Measurements from ENCODE around the gene BMERB1.
"Not testable (repeated sequence)": the region's sequence is repeated elsewhere in the genome, so short reads cannot be mapped to it uniquely, and the experiment has no call there.

BMERB1 gene

DNA sequence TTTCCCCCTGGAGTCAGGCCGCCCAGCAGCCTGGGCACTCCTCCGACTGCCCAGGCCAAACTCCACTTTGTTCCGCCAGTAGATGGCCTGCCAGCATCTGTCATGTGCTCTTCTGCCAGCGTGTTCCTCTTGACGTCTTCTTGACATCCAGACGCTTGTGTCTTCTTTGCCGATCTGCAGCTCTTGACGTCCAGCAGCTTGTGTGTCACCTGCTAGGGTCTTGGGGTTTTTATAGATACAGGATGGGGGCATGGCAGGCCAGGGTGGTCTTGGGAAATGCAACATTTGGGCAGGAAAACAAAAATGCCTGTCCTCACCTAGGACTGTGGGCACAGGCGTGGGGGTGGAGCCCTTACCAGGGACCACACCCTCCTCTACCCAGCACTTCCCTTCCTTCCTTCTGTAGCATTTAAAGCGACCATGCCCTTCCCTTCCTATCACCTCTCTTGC lies 88.7 kb downstream of the BMERB1 start:
- ATAC-seq (no peak), DNase-seq (no peak)

DNA sequence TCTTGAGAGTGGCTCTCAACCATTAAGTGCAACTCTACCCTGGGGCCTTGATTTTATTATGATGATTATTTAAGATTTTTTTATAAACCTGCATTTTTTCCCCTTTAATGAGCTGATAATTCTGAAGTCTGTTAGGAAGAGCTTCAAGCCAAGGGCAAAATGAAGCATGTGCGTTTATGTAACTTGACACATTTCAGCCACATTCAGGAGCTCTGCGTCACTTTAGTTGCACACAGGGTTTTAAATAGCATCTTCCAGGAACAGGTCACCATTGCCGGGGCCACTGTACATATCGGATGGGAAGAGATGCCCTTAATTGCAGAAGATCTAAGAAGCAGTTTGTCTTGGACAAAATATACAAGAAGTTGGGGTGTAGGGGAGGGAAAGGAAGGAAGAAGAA lies 89.6 kb downstream of the BMERB1 start:
- ATAC-seq: no peak

DNA sequence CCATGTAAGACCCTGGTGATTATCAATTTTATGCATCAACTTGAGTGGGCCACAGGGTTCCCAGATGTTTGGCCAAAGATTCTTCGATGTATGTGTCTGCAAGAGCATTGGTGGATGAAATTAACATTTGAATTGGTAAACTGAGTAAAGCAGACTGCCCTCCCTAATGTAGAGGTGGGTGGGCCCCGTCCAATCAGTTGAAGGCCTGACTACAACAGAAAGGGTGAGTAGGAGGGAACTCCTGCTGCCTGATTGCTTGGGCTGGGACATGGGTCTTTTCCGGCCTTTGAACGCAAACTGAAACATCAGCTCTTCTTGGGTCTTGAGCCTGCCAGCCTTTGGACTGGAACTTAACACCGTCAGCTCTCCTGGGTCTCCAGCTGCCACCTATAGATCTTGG lies 90.6 kb downstream of the BMERB1 start:
- DNase-seq (no peak), ATAC-seq (no peak)

More for the DNA sequence above, 89.6 kb downstream of the BMERB1 start:
- no peak for DNase-seq

DNA sequence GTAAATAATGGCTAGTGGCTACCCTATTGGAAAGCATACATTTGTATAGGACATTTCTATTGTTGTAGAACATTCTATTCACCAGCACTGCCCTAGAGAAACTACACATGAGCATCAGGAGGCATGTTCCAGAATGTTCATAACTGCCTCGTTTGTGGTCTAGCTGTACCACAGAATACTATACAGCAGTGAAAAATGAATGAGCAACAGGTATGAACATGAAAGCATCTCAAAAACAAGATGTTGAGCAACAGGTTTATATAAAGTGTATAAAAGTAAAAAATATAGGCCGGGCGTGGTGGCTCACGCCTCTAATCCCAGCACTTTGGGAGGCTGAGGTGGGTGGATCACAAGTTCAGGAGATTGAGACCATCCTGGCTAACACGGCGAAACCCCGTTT lies 91.7 kb downstream of the BMERB1 start:
- ATAC-seq: no peak
- no peak for DNase-seq

DNA sequence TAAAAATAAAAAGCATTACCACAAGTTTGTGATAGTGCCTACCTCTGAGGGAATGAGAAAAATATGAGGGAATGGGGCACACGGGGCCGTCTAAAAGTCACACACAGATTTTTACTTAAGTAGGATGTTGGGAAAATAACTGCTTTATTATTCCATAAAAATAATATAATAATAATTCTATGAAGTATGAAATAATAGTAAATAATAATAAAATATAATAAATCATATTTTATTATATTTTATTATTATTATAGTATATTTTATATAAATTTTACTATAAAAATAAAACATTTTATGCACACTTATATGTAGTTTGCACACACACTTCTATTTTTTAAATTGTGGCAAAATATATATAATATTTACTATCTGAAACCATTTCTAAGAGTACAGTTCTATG lies 92.3 kb downstream of the BMERB1 start:
- no peak for DNase-seq
- no peak for ATAC-seq

DNA sequence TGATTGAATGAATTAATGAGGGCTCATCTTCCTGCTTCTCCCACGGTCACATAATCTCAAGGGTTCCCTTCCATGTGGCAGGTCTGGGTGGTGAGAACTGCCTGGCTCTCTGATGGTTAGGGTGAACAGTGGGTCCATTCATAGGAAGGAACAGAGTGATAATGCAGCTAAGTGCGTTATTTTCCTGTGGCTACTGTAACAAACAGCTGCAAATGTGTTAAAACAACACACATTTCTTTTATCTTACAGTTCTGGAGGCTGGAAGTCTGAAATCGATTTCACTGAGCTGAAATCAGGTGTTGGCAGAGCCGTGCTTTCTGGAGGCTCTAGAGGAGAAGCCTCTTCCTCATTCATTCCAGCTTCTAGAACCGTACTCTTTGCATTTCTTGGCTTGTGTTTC lies 95.3 kb downstream of the BMERB1 start:
- DNase-seq (no peak), ATAC-seq (no peak)

DNA sequence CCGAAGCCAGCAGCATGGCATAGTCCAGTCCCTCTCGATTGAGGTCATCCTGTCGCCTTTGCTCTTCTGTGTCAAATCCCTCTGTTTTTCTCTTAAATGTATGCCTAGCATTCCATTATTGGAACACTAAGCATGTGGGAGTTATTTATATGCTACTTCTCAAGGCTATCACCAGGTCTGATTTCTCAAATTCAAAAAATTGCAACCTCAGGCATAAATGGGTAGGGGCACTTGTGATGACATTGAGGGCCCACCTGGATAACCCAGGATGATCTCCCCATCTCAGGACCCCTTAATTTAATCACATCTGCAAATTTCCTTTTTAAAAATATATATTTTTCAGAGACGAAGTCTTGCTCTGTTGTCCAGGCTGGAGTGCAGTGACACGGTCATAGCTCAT lies 95.7 kb downstream of the BMERB1 start:
- no peak for DNase-seq
- ATAC-seq: no peak

DNA sequence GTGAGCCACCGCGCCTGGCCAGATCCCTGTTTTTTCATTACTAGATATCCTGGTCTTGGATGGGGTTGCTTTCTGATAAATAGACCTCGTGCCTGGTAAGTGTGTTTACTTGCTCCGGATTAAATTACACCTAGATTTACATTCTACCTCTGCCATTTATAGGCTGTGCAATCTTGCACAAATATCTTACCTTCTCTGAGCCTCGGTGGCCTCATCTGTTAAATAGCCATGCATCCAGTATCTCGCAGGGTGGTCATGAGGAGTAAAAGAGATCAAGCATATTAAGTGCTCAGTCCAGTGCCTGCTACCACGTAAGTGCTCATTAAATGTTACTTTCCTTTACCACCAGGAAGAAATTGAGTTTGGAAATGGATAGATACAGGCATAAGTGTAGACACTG lies 98.4 kb downstream of the BMERB1 start:
- DNase-seq: no peak
- ATAC-seq: no peak

DNA sequence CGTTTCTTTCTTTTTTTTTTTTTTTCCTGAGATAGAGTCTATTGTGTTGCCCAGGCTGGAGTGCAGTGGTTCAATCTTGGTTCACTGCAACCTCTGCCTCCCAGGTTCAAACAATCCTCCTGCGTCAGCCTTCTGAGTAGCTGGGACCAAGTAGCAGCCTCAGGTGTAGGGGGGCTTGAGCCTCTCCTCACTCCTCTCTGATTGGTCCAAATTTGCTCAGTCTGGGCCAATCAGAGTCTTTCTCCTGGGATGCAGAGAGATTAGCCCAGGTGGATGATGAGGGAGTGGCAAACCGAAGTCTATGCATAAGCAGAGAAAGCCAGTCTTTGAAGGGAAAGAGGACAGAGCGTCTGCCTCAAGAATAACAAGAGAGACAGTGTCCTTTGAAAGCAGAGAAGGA lies 99.0 kb downstream of the BMERB1 start:
- ATAC-seq: no peak
- no peak for DNase-seq

DNA sequence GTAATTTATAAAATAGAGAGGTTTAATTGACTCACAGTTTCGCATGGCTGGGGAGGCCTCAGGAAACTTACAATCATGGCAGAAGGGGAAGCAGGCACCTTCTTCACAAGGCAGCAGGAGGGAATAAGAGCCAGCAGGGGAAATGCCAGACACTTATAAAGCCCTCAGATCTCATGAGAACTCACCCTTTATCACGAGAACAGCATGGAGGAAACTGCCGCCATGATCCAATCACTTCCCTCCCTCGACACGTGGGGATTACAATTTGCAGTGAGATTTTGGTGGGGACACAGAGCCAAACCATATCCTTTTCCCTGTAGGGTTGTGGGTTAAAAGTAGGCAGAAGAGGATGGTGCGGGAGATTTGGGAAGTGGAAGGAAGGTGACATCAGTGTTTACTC lies 101.4 kb downstream of the BMERB1 start:
- ATAC-seq: no peak
- no peak for DNase-seq

DNA sequence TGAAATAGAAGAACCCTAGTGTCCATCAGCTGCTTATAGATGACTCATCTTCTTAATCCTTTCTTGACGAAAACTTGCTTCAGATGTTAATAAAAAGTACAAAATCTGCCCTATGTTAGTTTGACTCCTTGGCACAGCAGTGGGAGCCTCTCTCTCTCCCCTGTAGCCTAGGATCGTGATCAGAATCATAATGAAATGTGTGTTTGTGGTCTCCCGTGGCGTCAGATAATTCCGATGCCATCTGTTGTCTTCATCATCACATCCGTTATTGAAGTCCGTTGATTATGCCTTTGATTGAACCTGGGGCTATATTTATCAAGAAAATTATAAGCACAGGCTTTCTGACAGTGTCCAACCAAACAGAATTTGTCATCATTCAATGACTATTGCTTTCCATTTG lies 102.5 kb downstream of the BMERB1 start:
- ATAC-seq: no peak
- no peak for DNase-seq

DNA sequence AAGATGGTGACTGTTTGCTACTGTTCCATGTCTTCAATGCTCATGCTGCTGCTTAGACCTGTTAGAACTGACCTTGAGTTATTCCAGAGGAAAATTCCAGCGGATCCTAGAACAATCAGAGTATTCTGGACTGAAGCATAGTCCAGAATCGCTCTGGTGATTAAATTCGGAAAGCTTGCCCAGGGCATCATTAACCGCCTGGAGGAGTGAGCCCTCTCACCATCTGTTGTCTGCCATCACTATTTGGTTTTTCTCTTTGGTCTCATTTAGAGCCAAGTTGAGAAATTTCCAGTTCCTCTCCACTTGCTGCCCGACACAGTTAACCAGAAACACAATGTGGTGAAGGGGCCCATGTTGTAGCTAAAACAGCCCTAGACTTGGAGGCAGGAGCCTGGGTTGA lies 104.1 kb downstream of the BMERB1 start:
- ATAC-seq (no peak), DNase-seq (no peak)

DNA sequence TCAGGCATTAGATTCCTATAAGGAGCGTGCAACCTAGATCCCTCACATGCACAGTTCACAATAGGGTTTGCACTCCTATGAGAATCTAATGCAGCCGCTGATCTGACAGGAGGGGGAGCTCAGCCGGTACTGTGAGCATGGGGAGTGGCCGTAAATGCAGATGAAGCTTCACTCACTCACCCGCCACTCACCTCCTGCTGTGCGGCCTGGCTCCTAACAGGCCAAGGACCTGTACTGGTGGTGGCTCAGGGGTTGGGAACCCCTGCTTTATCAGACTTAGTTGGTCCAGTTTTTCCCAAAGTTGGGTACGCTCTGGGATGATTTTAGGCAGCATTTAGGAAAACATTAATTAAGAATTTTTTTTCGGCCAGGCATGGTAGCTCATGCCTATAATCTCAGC lies 104.8 kb downstream of the BMERB1 start:
- ATAC-seq: no peak
- DNase-seq: no peak

DNA sequence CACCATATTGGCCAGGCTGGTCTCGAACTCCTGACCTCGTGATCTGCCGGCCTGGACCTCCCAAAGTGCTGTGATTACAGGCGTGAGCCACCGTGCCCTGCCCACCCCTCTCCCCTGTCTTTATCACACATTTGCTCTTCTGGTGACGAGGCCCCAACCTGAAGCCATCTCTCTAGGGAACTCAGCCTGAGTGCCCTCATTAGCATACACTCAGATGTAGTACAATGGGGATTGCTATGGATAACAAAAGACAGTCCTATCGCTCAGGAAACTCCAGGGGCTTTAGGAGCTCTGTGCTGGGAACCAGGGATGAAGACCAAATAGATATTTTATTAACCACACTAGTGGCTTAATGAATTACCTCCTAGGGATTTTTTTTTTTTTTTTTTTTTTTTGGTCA lies 107.9 kb downstream of the BMERB1 start:
- DNase-seq: no peak
- no peak for ATAC-seq

DNA sequence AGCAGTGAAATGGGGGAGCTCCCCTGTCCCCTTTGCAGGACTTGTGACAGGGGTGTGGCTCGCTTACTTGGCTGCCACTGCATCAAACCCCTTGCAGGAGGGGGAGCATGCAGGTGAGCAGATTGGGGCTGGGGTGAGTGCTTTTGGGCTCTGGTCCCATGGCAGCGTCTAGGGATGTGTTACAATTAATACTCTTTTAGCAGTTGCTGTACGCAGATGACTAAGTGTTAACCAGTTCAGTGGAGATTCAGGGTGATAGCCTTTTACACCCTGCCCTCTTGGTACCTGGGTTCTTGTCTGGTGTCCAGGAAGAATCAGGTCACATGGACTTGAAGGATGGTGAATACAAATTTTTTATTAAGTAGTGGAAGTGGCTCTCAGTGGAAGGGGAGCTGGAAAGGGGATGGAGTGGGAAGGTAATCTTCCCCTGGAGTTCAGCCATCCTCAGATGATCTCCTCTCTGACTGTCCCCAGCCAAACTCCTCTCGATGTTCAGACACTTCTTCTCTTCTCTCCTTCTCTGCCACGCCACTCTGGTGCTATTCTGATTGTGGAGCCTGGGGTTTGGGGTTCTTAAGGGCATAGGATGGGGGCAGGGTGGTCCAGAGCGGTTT lies 108.5 kb downstream of the BMERB1 start:
- no peak for DNase-seq
- no peak for ATAC-seq

DNA sequence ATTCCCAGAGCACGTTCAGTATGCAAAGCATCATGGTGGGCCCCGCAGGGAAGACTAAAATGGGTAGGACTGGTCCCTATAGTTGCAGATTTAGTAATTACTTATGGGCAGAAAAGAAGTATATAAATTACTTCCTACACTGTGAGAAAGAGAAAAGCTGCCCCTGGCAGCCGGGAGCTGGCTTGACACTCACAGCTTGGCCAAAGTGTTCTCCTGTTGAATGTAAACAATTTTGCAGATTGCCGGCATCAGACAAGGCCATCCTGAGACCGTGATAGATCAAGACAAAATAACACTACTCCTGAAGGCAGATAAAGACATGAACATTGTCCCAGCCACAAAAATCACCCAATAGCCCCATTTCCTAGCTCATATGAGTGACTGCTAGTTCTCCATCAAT lies 110.0 kb downstream of the BMERB1 start:
- ATAC-seq (no peak), DNase-seq (no peak)

DNA sequence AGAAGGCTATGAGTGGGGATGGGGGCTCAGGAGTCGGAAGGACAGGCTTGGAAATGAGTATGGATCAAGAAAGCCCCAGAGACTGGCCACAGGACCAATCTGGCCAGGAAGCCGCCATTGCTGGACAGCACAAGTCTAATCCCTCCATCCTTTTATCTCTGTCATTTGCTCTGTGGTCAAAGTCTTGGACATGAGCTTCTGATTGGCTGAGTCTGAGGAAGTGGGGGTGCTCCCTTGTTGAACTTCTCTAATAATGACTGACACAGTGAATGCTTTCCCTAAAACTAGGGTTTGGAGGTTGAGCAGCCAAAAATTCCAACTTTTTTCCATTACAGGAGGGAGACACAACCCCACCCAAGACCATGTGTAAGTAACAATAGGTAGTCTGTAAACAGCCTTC lies 111.2 kb downstream of the BMERB1 start:
- DNase-seq: no peak
- ATAC-seq: no peak

DNA sequence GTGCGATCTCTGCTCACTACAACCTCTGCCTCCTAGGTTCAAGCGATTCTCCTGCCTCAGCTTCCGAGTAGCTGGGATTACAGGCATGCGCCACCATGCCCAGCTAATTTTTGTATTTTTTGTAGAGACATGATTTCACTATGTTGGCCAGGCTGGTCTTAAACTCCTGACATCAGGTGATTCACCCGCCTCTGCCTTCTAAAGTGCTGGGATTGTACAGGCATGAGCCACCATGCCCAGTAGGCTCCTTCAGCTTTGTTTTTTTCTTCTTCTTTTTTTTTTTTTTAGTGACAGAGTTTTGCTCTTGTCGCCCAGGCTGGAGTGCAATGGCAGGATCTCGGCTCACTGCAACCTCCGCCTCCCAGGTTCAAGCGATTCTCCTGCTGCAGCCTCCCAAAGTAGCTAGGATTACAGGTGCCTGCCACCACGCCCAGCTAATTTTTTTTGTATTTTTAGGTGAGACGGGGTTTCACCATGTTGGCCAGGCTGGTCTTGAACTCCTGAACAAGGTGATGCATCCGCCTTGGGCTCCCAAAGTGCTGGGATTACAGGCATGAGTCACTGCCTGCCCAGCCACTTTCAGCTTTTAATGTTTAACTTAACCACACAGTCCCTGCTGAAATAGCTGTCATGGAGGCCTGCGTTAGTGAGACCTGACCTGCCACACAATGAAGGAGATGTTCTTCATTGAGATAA lies 112.8 kb downstream of the BMERB1 start:
- not testable (repeated sequence) for DNase-seq, ATAC-seq

DNA sequence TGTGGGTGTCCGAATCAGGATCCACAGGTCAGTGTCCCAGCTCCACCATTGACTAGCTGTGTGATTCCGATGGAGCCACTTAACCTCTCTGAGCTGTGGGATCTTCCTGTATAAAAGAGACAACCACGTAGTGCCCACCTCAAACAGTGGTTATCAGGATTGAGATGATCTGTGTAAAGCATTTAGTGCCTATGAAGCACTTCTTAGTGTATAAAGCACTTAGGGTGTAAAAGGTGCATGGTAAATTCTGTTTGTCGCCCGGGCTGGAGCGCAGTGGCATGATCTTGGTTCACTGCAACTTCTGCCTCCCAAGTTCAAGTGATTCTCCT lies 113.3 kb downstream of the BMERB1 start:
- DNase-seq (no peak), ATAC-seq (no peak)

DNA sequence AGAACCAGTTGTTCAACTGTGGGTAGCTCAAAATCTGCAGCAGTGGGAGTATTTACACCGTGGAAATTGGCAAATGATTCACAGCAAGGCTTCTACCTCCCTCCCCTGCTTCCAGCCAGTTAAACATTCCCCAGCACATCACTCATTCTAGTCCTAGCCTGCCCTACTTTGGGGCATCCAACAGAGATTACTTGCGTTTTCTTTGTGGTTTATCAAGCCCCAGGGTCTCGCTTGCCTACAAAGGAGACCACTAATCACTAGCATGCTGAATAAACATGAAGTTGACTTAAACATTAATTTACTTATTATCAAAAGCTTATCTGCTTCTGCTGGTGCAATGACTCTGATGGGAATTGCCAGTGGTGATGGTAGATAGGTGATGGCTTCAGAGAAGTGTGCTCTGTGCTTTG lies 114.1 kb downstream of the BMERB1 start:
- ATAC-seq (no peak), DNase-seq (no peak)

DNA sequence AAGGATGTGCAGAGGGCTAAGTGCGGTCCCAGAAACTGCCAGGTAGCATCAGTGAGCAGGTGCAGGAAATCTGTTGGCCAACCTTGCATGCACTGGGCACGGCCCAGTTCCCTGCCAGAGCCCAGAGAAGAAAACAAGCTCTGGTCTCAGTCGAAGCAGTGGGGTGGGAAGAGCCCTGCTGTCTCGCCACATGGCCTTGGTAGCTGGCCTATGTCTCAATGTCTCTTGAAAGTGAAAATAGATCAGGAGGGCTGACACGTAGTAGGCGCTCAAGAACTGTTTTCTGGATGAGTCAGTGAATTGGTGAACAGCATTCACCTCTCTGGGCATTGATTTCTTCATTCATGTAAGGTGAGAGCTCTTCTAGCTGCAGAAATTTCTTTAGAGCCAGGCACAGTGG lies 118.1 kb downstream of the BMERB1 start:
- ATAC-seq: peak; percentile 60
- no peak for DNase-seq

DNA sequence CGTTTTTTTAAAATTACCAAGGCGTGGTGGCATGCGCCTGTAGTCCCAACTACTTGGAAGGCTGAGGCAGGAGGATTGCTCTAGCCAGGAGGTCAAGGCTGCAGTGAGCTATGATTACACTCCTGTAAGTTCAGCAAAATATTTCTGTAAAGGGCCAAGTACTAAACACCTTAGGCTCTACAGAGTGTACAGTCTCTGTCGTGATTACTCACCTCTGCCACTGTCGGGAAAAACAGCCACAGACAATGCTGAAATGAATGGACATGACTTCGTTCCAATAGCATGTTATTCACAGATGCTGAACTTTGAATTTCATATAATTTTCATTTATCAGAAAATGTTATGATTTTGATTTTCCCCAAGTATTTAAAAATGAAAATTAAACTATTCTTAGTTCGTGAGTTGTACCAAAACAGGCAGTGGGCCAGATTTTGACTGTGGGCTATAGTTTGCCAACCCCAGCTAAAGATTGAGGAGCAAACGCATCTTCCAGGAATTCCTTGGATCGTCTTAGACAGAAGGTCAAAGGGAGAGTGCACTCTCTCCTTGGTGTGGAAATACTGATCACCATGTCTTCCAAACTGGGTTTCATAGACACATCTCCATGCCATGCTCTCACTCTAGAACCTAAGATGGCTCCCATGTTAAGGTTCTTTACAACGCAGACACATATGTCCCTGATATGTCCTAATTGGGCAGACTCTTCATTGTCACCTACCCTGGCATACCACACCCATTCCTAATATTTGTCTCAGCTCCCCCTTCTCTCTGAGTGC lies 119.1 kb downstream of the BMERB1 start:
- DNase-seq (peak; percentile 29), ATAC-seq (peak; percentile 82)

DNA sequence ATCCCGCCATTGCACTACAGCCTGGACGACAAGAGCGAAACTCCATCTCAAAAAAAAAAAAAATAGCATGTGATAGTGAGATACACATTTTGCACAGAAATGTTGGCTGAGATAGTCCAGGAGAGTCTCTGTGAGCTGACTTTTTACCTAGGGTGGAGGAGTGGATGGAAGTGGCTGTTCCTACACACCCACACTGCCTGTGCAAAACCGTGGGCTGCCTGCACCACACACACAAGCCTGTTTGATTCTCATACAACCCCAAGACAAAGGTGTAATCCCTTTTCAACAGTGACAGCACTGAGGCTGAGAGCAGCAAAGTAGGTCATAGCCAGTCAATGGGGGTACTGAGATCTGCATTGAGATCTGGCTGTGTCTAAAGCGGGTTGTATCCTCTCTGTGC lies 121.7 kb downstream of the BMERB1 start:
- DNase-seq (no peak), ATAC-seq (no peak)

DNA sequence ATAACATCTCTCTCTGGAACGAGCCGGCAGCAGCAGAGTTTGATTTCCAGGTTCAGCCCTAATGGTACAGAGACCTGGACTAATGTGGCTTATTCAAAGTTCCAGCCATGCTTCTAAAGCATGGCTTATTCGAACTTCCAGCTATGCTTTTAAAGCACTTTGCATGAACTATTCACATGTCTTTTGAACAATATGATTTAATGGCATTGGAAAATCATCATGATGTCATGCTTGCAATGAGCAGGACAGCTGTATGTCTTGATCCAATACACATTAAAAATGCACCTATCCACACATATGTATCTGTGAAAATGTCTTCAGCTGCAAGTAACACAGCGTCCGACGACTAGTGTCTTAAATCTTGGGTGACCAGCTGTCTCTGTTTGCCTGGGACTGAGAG lies 122.9 kb downstream of the BMERB1 start:
- ATAC-seq: no peak
- DNase-seq: no peak

All from stimulated activated naive CD8-positive, alpha-beta T cell treated with anti-CD3 and anti-CD28 coated beads, Interleukin-15, Interleukin-2, amounts not matched to agents 100 U/mL and 50 U/mL, for 24 hours (primary cell).